Gastroesophageal sphincter (tissue), 3 donors: Measurements from ENCODE around the gene IFT52.

Experiments used
- CTCF ChIP-seq, 4 experiments: fragments of 200-600 bp in 2 of 4; fragments of 450-650 bp in 2 of 4; sonication (generic) in 1 of 4; IDR thresholded peaks; one replicate each; pipeline ENCODE4 v1.5.1; 2017 to 2019; ENCODE audit warnings: antibody characterized with exemption in 4 of 4, mild to moderate bottlenecking in 2 of 4, moderate library complexity in 2 of 4
- EP300 ChIP-seq: sonication (generic); formaldehyde crosslinking; IDR thresholded peaks from one replicate; pipeline ENCODE4 v1.6.1; 2017; ENCODE audit warnings: antibody characterized with exemption, mild to moderate bottlenecking
- POLR2A ChIP-seq, 2 donors: fragments of 450-650 bp; IDR thresholded peaks; one replicate each; pipeline ENCODE4 v1.6.1; 2017; ENCODE audit warnings: antibody characterized with exemption in 2 of 2, mild to moderate bottlenecking in 2 of 2, moderate library complexity in 1 of 2
- POLR2AphosphoS5 ChIP-seq: sonication (generic); formaldehyde crosslinking; IDR thresholded peaks from one replicate; pipeline ENCODE4 v1.6.1; 2017; ENCODE audit warnings: antibody characterized with exemption

- TF ChIP-seq POLR2A (IDR thresholded peaks at IDR 0.05) (no peak), CTCF (IDR thresholded peaks at IDR 0.05) (no peak), POLR2AphosphoS5 (no peak), EP300 (no peak)
These were observed 22.0 kb upstream of the IFT52 start for GRCh38 chr20:43568706-43569105.
